IMR-90 (cell line): ENCODE results near the gene CCT5. TPM values are rescaled to one million over a fixed set of nuclear protein-coding genes. Genes with fewer than 3 reads are reported as not detected.

ENCODE experiments used
- ATAC-seq: fragments of 200-7000 bp; cut with Tn5 transposase; 2 replicates; pipeline ENCODE4 v1.9.1; 2020; ENCODE audit warnings: low read depth, mild to moderate bottlenecking, moderate library complexity
- BruUV-seq: library from RNA; stranded (reverse); fragments of 400-500 nt; replicated peaks from 2 replicates; lab custom pipeline; 2021; lab: Mats Ljungman, UMichigan
- CTCF ChIA-PET: fragments of 300-600 bp; formaldehyde crosslinking; extraction: SDS; loops from one replicate; lab custom pipeline; 2021; ENCODE audit warnings: antibody characterized with exemption; lab: Yijun Ruan, JAX
- POLR2A ChIA-PET: fragments of 300-600 bp; sonication (Branson Sonifier 250); formaldehyde crosslinking; loops from one replicate; lab custom pipeline; 2022; ENCODE audit warnings: antibody characterized with exemption; ENCODE audit not compliant: unreplicated experiment; lab: Charles Lee
- DNase-seq: peaks from one replicate; pipeline ENCODE4 v3.0.0; 2013
- H2AFZ ChIP-seq: replicated peaks from 2 replicates; pipeline ENCODE3; 2013; ENCODE audit warnings: low read length, mild to moderate bottlenecking; ENCODE audit not compliant: poor library complexity
- H2AK5ac ChIP-seq: 2 replicates; pipeline ENCODE4 v1.6.1; 2013; ENCODE audit warnings: low read depth, low read length, inconsistent platforms
- H2AK9ac ChIP-seq: replicated peaks from 2 replicates; pipeline ENCODE3; 2013; ENCODE audit warnings: mild to moderate bottlenecking, low read depth, low read length, moderate library complexity; ENCODE audit not compliant: poor library complexity
- H2BK120ac ChIP-seq: 2 replicates; pipeline ENCODE4 v1.6.1; 2013; ENCODE audit warnings: low read depth, low read length, inconsistent platforms
- H2BK15ac ChIP-seq: 3 replicates; pipeline ENCODE4 v1.6.1; 2013; ENCODE audit warnings: low read depth, low read length, inconsistent platforms
- H2BK20ac ChIP-seq: 2 replicates; pipeline ENCODE4 v1.6.1; 2013; ENCODE audit warnings: low read depth, mild to moderate bottlenecking, inconsistent platforms, low read length, moderate library complexity
- H2BK5ac ChIP-seq: 2 replicates; pipeline ENCODE4 v1.6.1; 2013; ENCODE audit warnings: mild to moderate bottlenecking, low read depth, low read length, inconsistent platforms; ENCODE audit not compliant: poor library complexity, severe bottlenecking
- H3K14ac ChIP-seq: replicated peaks from 2 replicates; pipeline ENCODE4 v1.6.1; 2013; ENCODE audit warnings: low read depth, low read length, inconsistent platforms
- H3K18ac ChIP-seq: 2 replicates; pipeline ENCODE4 v1.6.1; 2013; ENCODE audit warnings: low read depth, low read length, control low read depth
- H3K23ac ChIP-seq: 2 replicates; pipeline ENCODE4 v1.6.1; 2013; ENCODE audit warnings: low read depth, low read length, inconsistent platforms
- H3K27ac ChIP-seq: 2 replicates; pipeline ENCODE4 v1.5.1; 2013; ENCODE audit warnings: mild to moderate bottlenecking, control low read depth, low read length; ENCODE audit not compliant: insufficient read depth
- H3K27me3 ChIP-seq: 2 replicates; pipeline ENCODE4 v1.6.1; 2013; ENCODE audit warnings: low read length; ENCODE audit not compliant: control insufficient read depth, insufficient read depth
- H3K36me3 ChIP-seq: 2 replicates; pipeline ENCODE4 v1.6.1; 2013; ENCODE audit warnings: low read length, mixed read lengths; ENCODE audit not compliant: control insufficient read depth, insufficient read depth
- H3K4ac ChIP-seq: 2 replicates; pipeline ENCODE4 v1.6.1; 2013; ENCODE audit warnings: low read depth, low read length, inconsistent platforms
- H3K4me1 ChIP-seq: 2 replicates; pipeline ENCODE4 v1.6.1; 2013; ENCODE audit warnings: low read length, mixed read lengths; ENCODE audit not compliant: control insufficient read depth, insufficient read depth
- H3K4me2 ChIP-seq: 2 replicates; pipeline ENCODE4 v1.6.1; 2013; ENCODE audit warnings: low read depth, mild to moderate bottlenecking, control low read depth, low read length, moderate library complexity
- H3K4me3 ChIP-seq: 2 replicates; pipeline ENCODE4 v1.5.1; 2013; ENCODE audit warnings: low read depth, mild to moderate bottlenecking, control low read depth, low read length, moderate library complexity; ENCODE audit not compliant: insufficient read depth
- H3K56ac ChIP-seq: 2 replicates; pipeline ENCODE4 v1.6.1; 2013; ENCODE audit warnings: low read length, inconsistent platforms; ENCODE audit not compliant: insufficient read depth; ENCODE audit errors: extremely low read depth
- H3K79me1 ChIP-seq, 2 experiments: 2 replicates each; pipeline ENCODE4 v1.6.1; 2013; ENCODE audit warnings: low read length in 2 of 2, inconsistent platforms in 1 of 2, low read depth in 1 of 2
- H3K9ac ChIP-seq: 2 replicates; pipeline ENCODE4 v1.6.1; 2013; ENCODE audit warnings: low read depth, low read length, control low read depth
- H3K9me1 ChIP-seq: 2 replicates; pipeline ENCODE4 v1.6.1; 2013; ENCODE audit warnings: low read length, inconsistent platforms; ENCODE audit not compliant: insufficient read depth
- H3K9me3 ChIP-seq: 2 replicates; pipeline ENCODE4 v1.6.1; 2013; ENCODE audit warnings: low read length; ENCODE audit not compliant: control insufficient read depth, insufficient read depth
- H4K20me1 ChIP-seq: 2 replicates; pipeline ENCODE4 v1.6.1; 2013; ENCODE audit warnings: low read length, inconsistent platforms; ENCODE audit not compliant: insufficient read depth
- H4K5ac ChIP-seq: 2 replicates; pipeline ENCODE4 v1.6.1; 2013; ENCODE audit warnings: mild to moderate bottlenecking, low read depth, low read length, control low read depth
- H4K8ac ChIP-seq, 2 experiments: 2 replicates each; pipeline ENCODE4 v1.6.1; 2013; ENCODE audit warnings: low read depth in 2 of 2, low read length in 2 of 2, control low read depth in 1 of 2, inconsistent platforms in 1 of 2
- H4K91ac ChIP-seq: 2 replicates; pipeline ENCODE4 v1.6.1; 2013; ENCODE audit warnings: low read depth, low read length, inconsistent platforms; ENCODE audit not compliant: insufficient read depth
- BHLHE40 ChIP-seq: fragments of 150-350 bp; IDR thresholded peaks from 2 replicates; pipeline ENCODE4 v1.6.1; 2016; ENCODE audit warnings: mild to moderate bottlenecking, low read depth, low read length
- CEBPB ChIP-seq: IDR thresholded peaks from 2 replicates; pipeline ENCODE4 v1.6.1; 2012; ENCODE audit warnings: low read depth, low read length, improper control_type of control experiment
- CHD1 ChIP-seq: IDR thresholded peaks from 2 replicates; pipeline ENCODE4 v1.6.1; 2012; ENCODE audit warnings: low read depth, low read length, improper control_type of control experiment
- FOS ChIP-seq: fragments of 150-350 bp; IDR thresholded peaks from 2 replicates; pipeline ENCODE4 v1.6.1; 2016; ENCODE audit warnings: low read depth, low read length
- MAFK ChIP-seq: IDR thresholded peaks from 2 replicates; pipeline ENCODE4 v1.6.1; 2012; ENCODE audit warnings: low read depth, low read length, improper control_type of control experiment
- MAZ ChIP-seq: IDR thresholded peaks from 2 replicates; pipeline ENCODE4 v1.6.1; 2012; ENCODE audit warnings: low read depth, mild to moderate bottlenecking, low read length, improper control_type of control experiment, moderate library complexity, borderline replicate concordance
- MXI1 ChIP-seq: IDR thresholded peaks from 2 replicates; pipeline ENCODE4 v1.6.1; 2012; ENCODE audit warnings: low read depth, mild to moderate bottlenecking, low read length, moderate library complexity, borderline replicate concordance
- NFE2L2 ChIP-seq: fragments of 150-350 bp; IDR thresholded peaks from 2 replicates; pipeline ENCODE4 v1.6.1; 2016; ENCODE audit warnings: low read depth, mild to moderate bottlenecking, low read length
- POLR2A ChIP-seq: IDR thresholded peaks from 2 replicates; pipeline ENCODE4 v1.6.1; 2012; ENCODE audit warnings: mild to moderate bottlenecking, low read depth, low read length
- RAD21 ChIP-seq: IDR thresholded peaks from 2 replicates; pipeline ENCODE4 v1.6.1; 2012; ENCODE audit warnings: low read length, improper control_type of control experiment
- RCOR1 ChIP-seq: IDR thresholded peaks from 2 replicates; pipeline ENCODE4 v1.6.1; 2012; ENCODE audit warnings: mild to moderate bottlenecking, low read length, improper control_type of control experiment; ENCODE audit not compliant: insufficient replicate concordance
- RFX5 ChIP-seq: IDR thresholded peaks from 2 replicates; pipeline ENCODE4 v1.8.0; 2012; ENCODE audit warnings: low read depth, mild to moderate bottlenecking, low read length, moderate library complexity
- SMC3 ChIP-seq: fragments of 150-350 bp; IDR thresholded peaks from 2 replicates; pipeline ENCODE4 v1.6.1; 2016; ENCODE audit warnings: low read depth, mild to moderate bottlenecking, antibody characterized with exemption, low read length, moderate library complexity
- USF2 ChIP-seq: fragments of 150-350 bp; IDR thresholded peaks from 2 replicates; pipeline ENCODE4 v1.6.1; 2017; ENCODE audit warnings: mild to moderate bottlenecking, antibody characterized with exemption, low read length, low read depth
- WGBS, 2 experiments: methylation state at CpG; one replicate each; pipeline versions ENCODE4 v1.1.5 to v1.1.7; 2013; ENCODE audit warnings: missing lambda C conversion rate in 2 of 2; ENCODE audit not compliant: insufficient read length in 1 of 2; ENCODE audit errors: extremely low coverage in 2 of 2; 5-methylcytosine and 5-hydroxymethylcytosine counted together
- dilution Hi-C: fragments of 300-500 bp; cut with HindIII; formaldehyde crosslinking; loops from one replicate; pipeline ENCODE4 v1.14.3; 2018; ENCODE audit warnings: low sequenced_read_pairs; ENCODE audit not compliant: unreplicated experiment
- in situ Hi-C: fragments of 300-500 bp; cut with MboI; formaldehyde crosslinking; loops from 3 replicates; pipeline ENCODE4 v1.14.3; 2019; ENCODE audit warnings: low sequenced_read_pairs, inconsistent platforms, mixed read lengths
- intact Hi-C: fragments of 100-400 bp; cut with micrococcal nuclease; formaldehyde crosslinking; loops from 2 replicates; pipeline ENCODE4 v1.10.0; 2022
- polyA plus RNA-seq, 3 experiments: library from polyadenylated mRNA; depleted of rRNA; stranded (reverse); fragments of >200 nt; gene quantifications; 2 replicates each; pipeline ENCODE4 v1.2.3, GENCODE V29; 2012; ENCODE audit warnings: low replicate concordance in 1 of 3
- total RNA-seq: library from RNA; depleted of rRNA; stranded (reverse); fragments of >200 nt; gene quantifications from 2 replicates; pipeline ENCODE4 v1.2.3, GENCODE V29; 2012
- TF ChIP-seq, protein P1 (sequence below): conservative IDR thresholded peaks from 2 replicates; pipeline ENCODE4 v1.5.1; 2012; ENCODE audit warnings: mild to moderate bottlenecking, low read depth, low read length, improper control_type of control experiment
- TF ChIP-seq, protein P2 (sequence below): fragments of 150-350 bp; IDR thresholded peaks from 2 replicates; pipeline ENCODE4 v1.6.1; 2016; ENCODE audit warnings: low read depth, mild to moderate bottlenecking, low read length, moderate library complexity, borderline replicate concordance

The CCT5 gene
- total and polyA plus RNA-seq, 2 of the 4 experiments (the other 2 are of a cell fraction), result 358 to 481 TPM

GRCh38 chr5:10276691-10277090 lies 26.6 kb downstream of the CCT5 start:
- no peak overlapping the region for H3K4me2 ChIP-seq
- no TSS peak for BruUV-seq
- H2AFZ ChIP-seq, result no peak overlapping the region
- no peak overlapping the region for H4K5ac ChIP-seq
- DNase-seq (no peak), ATAC-seq (no peak)
- no peaks in the 10 kb centered on the region for H3K9me1 ChIP-seq
- no peak overlapping the region for H2BK5ac ChIP-seq
- no peak overlapping the region for H3K4me3 ChIP-seq
- in situ Hi-C loops, result no loop called here
- no peak overlapping the region for H3K27ac ChIP-seq
- no peak overlapping the region for H3K4ac ChIP-seq
- H3K56ac ChIP-seq, result no peak overlapping the region
- no peaks in the 10 kb centered on the region for H3K4me1 ChIP-seq
- no peak overlapping the region for H3K18ac ChIP-seq
- H3K79me1 ChIP-seq, result no peaks in the 10 kb centered on the region
- H4K91ac ChIP-seq, result no peak overlapping the region
- no peak overlapping the region for H2AK5ac ChIP-seq
- no CpG with 5 or more reads among the region's 7 CpGs for WGBS, 2 experiments
- no peak overlapping the region for H3K23ac ChIP-seq
- POLR2A ChIA-PET, result no interaction called here
- no peaks in the 10 kb centered on the region for H3K9me3 ChIP-seq
- intact Hi-C loops, result no loop called here
- H2BK20ac ChIP-seq, result no peak overlapping the region
- no peaks in the 10 kb centered on the region for H3K27me3 ChIP-seq
- dilution Hi-C loops, result no loop called here
- no peak overlapping the region for H4K8ac ChIP-seq
- H3K36me3 ChIP-seq, result no peaks in the 10 kb centered on the region
- no peaks in the 10 kb centered on the region for H4K20me1 ChIP-seq
- no peak overlapping the region for H2BK120ac ChIP-seq
- H2BK15ac ChIP-seq, result no peak overlapping the region
- CTCF ChIA-PET, result no interaction called here
- H3K14ac ChIP-seq, result no peak overlapping the region
- TF ChIP-seq MXI1 (no peak), RFX5 (no peak), CEBPB (no peak), MAFK (no peak), FOS (no peak), RCOR1 (no peak), SMC3 (no peak), POLR2A (no peak), USF2 (no peak), NFE2L2 (no peak), CHD1 (no peak), BHLHE40 (no peak), RAD21 (no peak), MAZ (no peak)
- TF ChIP-seq, protein P1, sequence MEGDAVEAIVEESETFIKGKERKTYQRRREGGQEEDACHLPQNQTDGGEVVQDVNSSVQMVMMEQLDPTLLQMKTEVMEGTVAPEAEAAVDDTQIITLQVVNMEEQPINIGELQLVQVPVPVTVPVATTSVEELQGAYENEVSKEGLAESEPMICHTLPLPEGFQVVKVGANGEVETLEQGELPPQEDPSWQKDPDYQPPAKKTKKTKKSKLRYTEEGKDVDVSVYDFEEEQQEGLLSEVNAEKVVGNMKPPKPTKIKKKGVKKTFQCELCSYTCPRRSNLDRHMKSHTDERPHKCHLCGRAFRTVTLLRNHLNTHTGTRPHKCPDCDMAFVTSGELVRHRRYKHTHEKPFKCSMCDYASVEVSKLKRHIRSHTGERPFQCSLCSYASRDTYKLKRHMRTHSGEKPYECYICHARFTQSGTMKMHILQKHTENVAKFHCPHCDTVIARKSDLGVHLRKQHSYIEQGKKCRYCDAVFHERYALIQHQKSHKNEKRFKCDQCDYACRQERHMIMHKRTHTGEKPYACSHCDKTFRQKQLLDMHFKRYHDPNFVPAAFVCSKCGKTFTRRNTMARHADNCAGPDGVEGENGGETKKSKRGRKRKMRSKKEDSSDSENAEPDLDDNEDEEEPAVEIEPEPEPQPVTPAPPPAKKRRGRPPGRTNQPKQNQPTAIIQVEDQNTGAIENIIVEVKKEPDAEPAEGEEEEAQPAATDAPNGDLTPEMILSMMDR, result no peak
- TF ChIP-seq, protein P2, sequence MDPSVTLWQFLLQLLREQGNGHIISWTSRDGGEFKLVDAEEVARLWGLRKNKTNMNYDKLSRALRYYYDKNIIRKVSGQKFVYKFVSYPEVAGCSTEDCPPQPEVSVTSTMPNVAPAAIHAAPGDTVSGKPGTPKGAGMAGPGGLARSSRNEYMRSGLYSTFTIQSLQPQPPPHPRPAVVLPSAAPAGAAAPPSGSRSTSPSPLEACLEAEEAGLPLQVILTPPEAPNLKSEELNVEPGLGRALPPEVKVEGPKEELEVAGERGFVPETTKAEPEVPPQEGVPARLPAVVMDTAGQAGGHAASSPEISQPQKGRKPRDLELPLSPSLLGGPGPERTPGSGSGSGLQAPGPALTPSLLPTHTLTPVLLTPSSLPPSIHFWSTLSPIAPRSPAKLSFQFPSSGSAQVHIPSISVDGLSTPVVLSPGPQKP, result no peak
- no peak overlapping the region for H2AK9ac ChIP-seq
- H3K9ac ChIP-seq, result no peak overlapping the region
